Cardiac fibroblast (primary cell): ENCODE measurements around the gene COL19A1.
A peak's percentile ranks its signal among the peaks of the same experiment; 100 is the strongest.

Experiments used
- DNase-seq, 2 donors: peaks; one replicate each; pipeline versions ENCODE4 v3.0.0 to v3.0.0-alpha.2; 2010; ENCODE audit warnings: low read depth in 2 of 2
- H3K4me3 ChIP-seq, 2 donors: replicated peaks in 1 of 2; 1 replicate in 1 of 2; 2 replicates in 1 of 2; pipeline ENCODE4 v1.5.1; 2011; ENCODE audit warnings: low read depth in 2 of 2, low read length in 2 of 2, mild to moderate bottlenecking in 2 of 2, moderate library complexity in 1 of 2
- CTCF ChIP-seq: IDR thresholded peaks from one replicate; pipeline ENCODE4 v1.5.1; 2011; ENCODE audit warnings: low read depth, mild to moderate bottlenecking, low read length, inconsistent platforms

Gene COL19A1

GRCh38 chr6:70180901-70181599 lies 314.7 kb downstream of the COL19A1 start:
- DNase-seq: peak in 1 of 2 donors; percentile 37
- H3K4me3 ChIP-seq: no peak overlapping the region

GRCh38 chr6:70183538-70183937 lies 317.2 kb downstream of the COL19A1 start:
- no peak for DNase-seq
- TF ChIP-seq CTCF: no peak
- H3K4me3 ChIP-seq: no peak overlapping the region

More at GRCh38 chr6:70180901-70181599, 314.7 kb downstream of the COL19A1 start:
- TF ChIP-seq CTCF: no peak

- H3K4me3 ChIP-seq: no peak overlapping the region
- no peak for DNase-seq
- TF ChIP-seq CTCF: no peak
Measured at GRCh38 chr6:70184723-70185122, 318.4 kb downstream of the COL19A1 start.

GRCh38 chr6:70186461-70186860 lies 320.1 kb downstream of the COL19A1 start:
- no peak for TF ChIP-seq CTCF
- DNase-seq: peak in 1 of 2 donors; percentile 63
- no peak overlapping the region for H3K4me3 ChIP-seq

GRCh38 chr6:70188202-70188601 lies 321.8 kb downstream of the COL19A1 start:
- DNase-seq: no peak
- no peak for TF ChIP-seq CTCF
- no peak overlapping the region for H3K4me3 ChIP-seq

- TF ChIP-seq CTCF: no peak
- H3K4me3 ChIP-seq: no peak overlapping the region
- DNase-seq: no peak
Measured at GRCh38 chr6:70194421-70194820, 328.1 kb downstream of the COL19A1 start.

GRCh38 chr6:70196531-70196930 lies 330.2 kb downstream of the COL19A1 start:
- H3K4me3 ChIP-seq: no peak overlapping the region

More at GRCh38 chr6:70196531-70196930, 330.2 kb downstream of the COL19A1 start:
- DNase-seq: no peak
- TF ChIP-seq CTCF: no peak
